EL (cell line): ENCODE measurements around the gene RBL1.
"Not testable (repeated sequence)": the region's sequence is repeated elsewhere in the genome, so short reads cannot be mapped to it uniquely, and the experiment has no call there.

ENCODE experiments used
- DNase-seq: peaks from one replicate; pipeline ENCODE4 v3.0.0-alpha.2; 2016

Gene RBL1

GRCh38 chr20:36994221-36994620 is 101.6 kb downstream of the RBL1 start:
- not testable (repeated sequence) for DNase-seq

- DNase-seq, result no peak
Measured at GRCh38 chr20:36992802-36993334, 102.9 kb downstream of the RBL1 start.

GRCh38 chr20:36991703-36992102 is 104.1 kb downstream of the RBL1 start:
- DNase-seq, result no peak

GRCh38 chr20:36989797-36990196 is 106.0 kb downstream of the RBL1 start:
- no peak for DNase-seq

- DNase-seq, result peak; percentile 29
Measured at GRCh38 chr20:36988494-36988966, 107.3 kb downstream of the RBL1 start.

- no peak for DNase-seq
Measured at GRCh38 chr20:36984257-36984638, 111.5 kb downstream of the RBL1 start.

- DNase-seq, result no peak
Measured at GRCh38 chr20:36975099-36975818, 120.5 kb downstream of the RBL1 start.

GRCh38 chr20:36974660-36975059 is 121.1 kb downstream of the RBL1 start:
- DNase-seq, result no peak

- DNase-seq, result no peak
Measured at GRCh38 chr20:36971103-36971502, 124.7 kb downstream of the RBL1 start.

GRCh38 chr20:36969478-36970186 is 126.2 kb downstream of the RBL1 start:
- DNase-seq, result no peak

GRCh38 chr20:36969051-36969450 is 126.7 kb downstream of the RBL1 start:
- DNase-seq, result no peak

- no peak for DNase-seq
Measured at GRCh38 chr20:36967636-36968035, 128.2 kb downstream of the RBL1 start.

- not testable (repeated sequence) for DNase-seq
Measured at GRCh38 chr20:36966965-36967364, 128.8 kb downstream of the RBL1 start.

- DNase-seq, result not testable (repeated sequence)
Measured at GRCh38 chr20:36962354-36962941, 133.3 kb downstream of the RBL1 start.

GRCh38 chr20:36959242-36959641 is 136.6 kb downstream of the RBL1 start:
- no peak for DNase-seq

GRCh38 chr20:36957875-36958667 is 137.7 kb downstream of the RBL1 start:
- no peak for DNase-seq

GRCh38 chr20:36956674-36957073 is 139.1 kb downstream of the RBL1 start:
- no peak for DNase-seq

- no peak for DNase-seq
Measured at GRCh38 chr20:36956016-36956415, 139.8 kb downstream of the RBL1 start.

GRCh38 chr20:36951979-36952738 is 143.6 kb downstream of the RBL1 start:
- DNase-seq, result no peak

- peak; percentile 99 for DNase-seq
Measured at GRCh38 chr20:36951198-36951978, 144.4 kb downstream of the RBL1 start, which contains the start of gene SAMHD1. Gene SAMHD1, minus strand, starts transcription at chr20:36951708. Its CDS starts 65 bp downstream, at chr20:36951643.
